HG03342 (cell line): ENCODE results near the gene PARD3B.

Source experiments
- ATAC-seq: cut with Tn5 transposase; IDR thresholded peaks from one replicate; pipeline ENCODE4 v1.9.1; 2021; ENCODE audit warnings: mild to moderate bottlenecking, moderate library complexity; ENCODE audit not compliant: unreplicated experiment

PARD3B gene

GRCh38 chr2:204744506-204744905 is 199.2 kb downstream of the PARD3B start:
- no peak for ATAC-seq

- no peak for ATAC-seq
Measured at GRCh38 chr2:204748286-204748685, 203.0 kb downstream of the PARD3B start.

GRCh38 chr2:204749319-204749718 is 204.0 kb downstream of the PARD3B start:
- ATAC-seq: no peak

- no peak for ATAC-seq
Measured at GRCh38 chr2:204750389-204750788, 205.1 kb downstream of the PARD3B start.

- no peak for ATAC-seq
Measured at GRCh38 chr2:204751472-204751871, 206.2 kb downstream of the PARD3B start.

- ATAC-seq: no peak
Measured at GRCh38 chr2:204753841-204754240, 208.6 kb downstream of the PARD3B start.

- no peak for ATAC-seq
Measured at GRCh38 chr2:204754898-204755297, 209.6 kb downstream of the PARD3B start.

- ATAC-seq: no peak
Measured at GRCh38 chr2:204763974-204764703, 218.9 kb downstream of the PARD3B start.

- no peak for ATAC-seq
Measured at GRCh38 chr2:204770735-204771134, 225.5 kb downstream of the PARD3B start.

- no peak for ATAC-seq
Measured at GRCh38 chr2:204771721-204772120, 226.4 kb downstream of the PARD3B start.

- ATAC-seq: no peak
Measured at GRCh38 chr2:204772546-204772945, 227.3 kb downstream of the PARD3B start.

- no peak for ATAC-seq
Measured at GRCh38 chr2:204775766-204776165, 230.5 kb downstream of the PARD3B start.

GRCh38 chr2:204776781-204777559 is 231.7 kb downstream of the PARD3B start:
- ATAC-seq: no peak

- ATAC-seq: no peak
Measured at GRCh38 chr2:204779771-204780170, 234.5 kb downstream of the PARD3B start.

- no peak for ATAC-seq
Measured at GRCh38 chr2:204781941-204782340, 236.7 kb downstream of the PARD3B start.

GRCh38 chr2:204790076-204790475 is 244.8 kb downstream of the PARD3B start:
- no peak for ATAC-seq

- no peak for ATAC-seq
Measured at GRCh38 chr2:204791230-204791629, 246.0 kb downstream of the PARD3B start.

GRCh38 chr2:204794624-204795023 is 249.3 kb downstream of the PARD3B start:
- no peak for ATAC-seq

- ATAC-seq: no peak
Measured at GRCh38 chr2:204795156-204795555, 249.9 kb downstream of the PARD3B start.

- ATAC-seq: peak; percentile 86
Measured at GRCh38 chr2:204796581-204796980, 251.3 kb downstream of the PARD3B start.

- ATAC-seq: no peak
Measured at GRCh38 chr2:204799791-204800190, 254.5 kb downstream of the PARD3B start.

- no peak for ATAC-seq
Measured at GRCh38 chr2:204808494-204808893, 263.2 kb downstream of the PARD3B start.
